ENCODE data around the gene LIN9.
A peak's percentile ranks its signal among the peaks of the same experiment; 100 is the strongest.

The LIN9 gene

DNA sequence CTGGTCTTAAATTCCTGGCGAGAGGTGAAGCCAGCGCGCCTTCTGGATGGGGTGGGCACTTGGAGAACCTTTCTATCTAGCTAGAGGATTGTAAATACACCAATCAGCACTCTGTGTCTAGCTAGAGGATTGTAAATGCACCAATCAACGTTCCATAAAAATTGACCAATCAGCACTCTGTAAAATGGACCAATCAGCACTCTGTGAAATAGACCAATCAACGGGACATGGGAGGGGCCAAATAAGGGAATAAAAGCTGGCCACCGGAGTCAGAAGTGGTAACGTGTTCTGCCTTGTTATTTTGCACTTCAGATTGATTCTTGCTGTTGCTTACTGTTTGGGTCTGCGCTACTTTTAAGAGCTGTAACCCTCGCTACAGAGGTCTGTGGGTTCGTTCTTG, 12.0 kb upstream of the LIN9 start:
- Histone ChIP-seq H3K36me3 (ENCODE audit: insufficient read depth, insufficient read length, low read length) (no peaks in the 10 kb centered on the region), H3K27me3 (ENCODE audit: insufficient read depth, insufficient read length) (no peaks in the 10 kb centered on the region), H3K4me3 (ENCODE audit: insufficient read length, low read depth) (no peak overlapping the region), H3K4me1 (ENCODE audit: insufficient read depth, insufficient read length) (no peaks in the 10 kb centered on the region), H3K9me3 (ENCODE audit: insufficient read depth, low read length) (peaks cover 10% of the 10 kb centered on the region; the same call in 1 of the 2 replicates), H3K9ac (ENCODE audit: insufficient read length, low read depth) (no peak overlapping the region)
- DNase-seq (ENCODE audit: low read depth, low spot score) = no peak
- no peak for TF ChIP-seq SUZ12 (IDR thresholded peaks at IDR 0.05; ENCODE audit: extremely low read depth, insufficient read depth, insufficient read length)
- no peak for TF ChIP-seq ZNF274 (IDR thresholded peaks at IDR 0.05; ENCODE audit: low read depth, low read length)
- TF ChIP-seq YY1 (IDR thresholded peaks at IDR 0.05; ENCODE audit: insufficient read depth, insufficient read length) = no peak

GRCh38 chr1:226318471-226318870, 9.5 kb upstream of the LIN9 start:
- DNase-seq (ENCODE audit: low read depth, low spot score) = no peak

DNA sequence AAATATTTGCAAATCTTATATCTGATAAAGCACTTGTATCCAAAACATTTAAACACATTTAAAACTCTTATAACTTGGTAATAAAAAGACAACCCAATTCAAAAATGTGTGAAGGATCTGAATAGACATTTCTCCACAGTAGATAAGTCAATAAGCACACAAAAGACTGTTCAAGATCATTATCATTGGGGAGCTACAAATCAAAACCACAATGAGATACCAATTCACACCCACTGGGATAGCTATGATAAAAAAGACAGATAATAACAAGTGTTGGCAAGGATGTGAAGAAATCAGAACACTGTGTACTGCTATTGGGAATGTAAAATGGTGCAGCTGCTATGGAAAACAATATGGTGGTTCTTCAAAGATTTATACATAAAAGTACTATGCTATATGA, 5.1 kb upstream of the LIN9 start:
- H3K4me1 ChIP-seq (ENCODE audit: insufficient read depth, insufficient read length) = peaks cover 6% of the 10 kb centered on the region
- no peak overlapping the region for H3K4me3 ChIP-seq (ENCODE audit: insufficient read length, low read depth)
- TF ChIP-seq ZNF274 (IDR thresholded peaks at IDR 0.05; ENCODE audit: low read depth, low read length) (no peak), YY1 (IDR thresholded peaks at IDR 0.05; ENCODE audit: insufficient read depth, insufficient read length) (no peak), SUZ12 (IDR thresholded peaks at IDR 0.05; ENCODE audit: extremely low read depth, insufficient read depth, insufficient read length) (no peak)
- no peaks in the 10 kb centered on the region for H3K9me3 ChIP-seq (ENCODE audit: insufficient read depth, low read length)
- H3K9ac ChIP-seq (ENCODE audit: insufficient read length, low read depth) = no peak overlapping the region
- no peaks in the 10 kb centered on the region for H3K36me3 ChIP-seq (ENCODE audit: insufficient read depth, insufficient read length, low read length)
- no peak for DNase-seq (ENCODE audit: low read depth, low spot score)
- peaks cover 14% of the 10 kb centered on the region for H3K27me3 ChIP-seq (ENCODE audit: insufficient read depth, insufficient read length)

More at GRCh38 chr1:226318471-226318870, 9.5 kb upstream of the LIN9 start:
- Histone ChIP-seq H3K36me3 (ENCODE audit: insufficient read depth, insufficient read length, low read length) (no peaks in the 10 kb centered on the region), H3K4me3 (ENCODE audit: insufficient read length, low read depth) (no peak overlapping the region), H3K27me3 (ENCODE audit: insufficient read depth, insufficient read length) (no peaks in the 10 kb centered on the region), H3K9me3 (ENCODE audit: insufficient read depth, low read length) (peaks cover 10% of the 10 kb centered on the region; the same call in 1 of the 2 replicates), H3K9ac (ENCODE audit: insufficient read length, low read depth) (no peak overlapping the region), H3K4me1 (ENCODE audit: insufficient read depth, insufficient read length) (no peaks in the 10 kb centered on the region)
- TF ChIP-seq SUZ12 (IDR thresholded peaks at IDR 0.05; ENCODE audit: extremely low read depth, insufficient read depth, insufficient read length) = no peak
- TF ChIP-seq YY1 (IDR thresholded peaks at IDR 0.05; ENCODE audit: insufficient read depth, insufficient read length) = no peak
- no peak for TF ChIP-seq ZNF274 (IDR thresholded peaks at IDR 0.05; ENCODE audit: low read depth, low read length)

DNA sequence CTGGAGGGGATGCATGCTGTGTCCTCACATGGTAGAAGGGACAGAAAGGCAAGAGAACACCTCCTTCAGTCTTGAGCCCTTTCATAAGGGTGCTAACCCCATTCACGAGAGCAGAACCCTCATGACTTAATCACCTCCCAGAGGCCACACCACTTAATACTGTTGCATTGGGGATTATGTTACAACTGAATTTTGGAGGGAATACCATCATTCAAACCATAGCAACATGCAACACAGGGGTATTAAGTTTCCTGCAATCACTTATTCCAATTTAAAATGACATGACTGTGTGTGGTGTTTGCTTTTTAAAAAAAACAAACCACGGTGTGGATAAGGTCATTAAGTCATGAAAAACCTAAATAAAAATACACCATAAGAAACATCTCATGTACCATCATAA, 3.1 kb upstream of the LIN9 start:
- no peak for DNase-seq (ENCODE audit: low read depth, low spot score)
- Histone ChIP-seq H3K9me3 (ENCODE audit: insufficient read depth, low read length) (no peaks in the 10 kb centered on the region), H3K9ac (ENCODE audit: insufficient read length, low read depth) (no peak overlapping the region), H3K36me3 (ENCODE audit: insufficient read depth, insufficient read length, low read length) (no peaks in the 10 kb centered on the region), H3K27me3 (ENCODE audit: insufficient read depth, insufficient read length) (peaks cover 14% of the 10 kb centered on the region), H3K4me1 (ENCODE audit: insufficient read depth, insufficient read length) (peaks cover 6% of the 10 kb centered on the region), H3K4me3 (ENCODE audit: insufficient read length, low read depth) (no peak overlapping the region)
- TF ChIP-seq SUZ12 (IDR thresholded peaks at IDR 0.05; ENCODE audit: extremely low read depth, insufficient read depth, insufficient read length) (no peak), ZNF274 (IDR thresholded peaks at IDR 0.05; ENCODE audit: low read depth, low read length) (no peak), YY1 (IDR thresholded peaks at IDR 0.05; ENCODE audit: insufficient read depth, insufficient read length) (no peak)

DNA sequence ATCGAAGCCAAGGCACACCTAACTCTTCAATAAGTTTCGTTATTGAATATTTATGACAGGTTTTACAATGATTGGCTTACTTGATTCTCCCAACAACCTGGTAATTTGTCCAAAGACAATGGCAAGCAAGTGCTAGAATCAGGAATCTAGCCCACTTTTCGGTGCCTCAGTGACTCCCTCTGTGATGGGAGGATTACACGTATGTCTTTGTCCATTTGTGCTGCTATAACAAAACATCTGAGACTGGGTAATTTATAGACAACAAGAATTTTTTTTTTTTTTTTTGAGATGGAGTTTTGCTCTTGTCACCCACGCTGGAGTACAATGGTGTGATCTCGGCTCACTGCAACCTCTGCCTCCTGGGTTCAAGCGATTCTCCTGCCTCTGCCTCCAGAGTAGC, 2.4 kb upstream of the LIN9 start:
- no peak for DNase-seq (ENCODE audit: low read depth, low spot score)
- H3K9ac ChIP-seq (ENCODE audit: insufficient read length, low read depth) = no peak overlapping the region
- no peaks in the 10 kb centered on the region for H3K9me3 ChIP-seq (ENCODE audit: insufficient read depth, low read length)
- peaks cover 6% of the 10 kb centered on the region for H3K4me1 ChIP-seq (ENCODE audit: insufficient read depth, insufficient read length)
- no peak overlapping the region for H3K4me3 ChIP-seq (ENCODE audit: insufficient read length, low read depth)
- H3K36me3 ChIP-seq (ENCODE audit: insufficient read depth, insufficient read length, low read length) = no peaks in the 10 kb centered on the region
- peaks cover 14% of the 10 kb centered on the region for H3K27me3 ChIP-seq (ENCODE audit: insufficient read depth, insufficient read length)
- TF ChIP-seq SUZ12 (IDR thresholded peaks at IDR 0.05; ENCODE audit: extremely low read depth, insufficient read depth, insufficient read length) (no peak), ZNF274 (IDR thresholded peaks at IDR 0.05; ENCODE audit: low read depth, low read length) (no peak), YY1 (IDR thresholded peaks at IDR 0.05; ENCODE audit: insufficient read depth, insufficient read length) (no peak)

DNA sequence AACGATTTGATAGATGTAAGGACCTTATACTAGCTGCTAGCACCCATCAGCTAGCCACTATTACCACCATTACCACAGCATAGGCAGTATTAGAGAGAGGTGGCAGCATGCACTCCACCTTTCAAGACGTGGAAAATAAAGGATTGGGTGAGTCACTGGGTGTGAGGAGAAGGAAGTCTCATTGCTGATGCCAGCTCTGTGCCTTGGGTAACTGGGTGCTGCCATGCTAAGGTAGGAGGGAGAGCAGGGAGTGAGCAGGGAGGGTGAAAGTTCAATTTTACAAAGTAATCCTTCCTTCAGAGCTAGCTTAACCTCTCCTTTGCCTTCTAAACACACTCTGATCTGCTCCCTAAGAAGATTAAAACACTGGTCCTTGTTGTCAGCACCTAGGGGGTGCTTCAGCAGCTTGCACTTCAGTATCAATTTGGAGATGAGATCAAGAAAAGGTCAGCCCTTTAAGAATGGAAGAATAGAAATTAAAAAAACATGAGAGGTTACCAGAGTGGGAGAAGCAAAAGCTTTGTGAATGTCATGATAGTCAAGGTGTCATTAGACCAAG, 1.8 kb upstream of the LIN9 start:
- Histone ChIP-seq H3K27me3 (ENCODE audit: insufficient read depth, insufficient read length) (peaks cover 14% of the 10 kb centered on the region), H3K9me3 (ENCODE audit: insufficient read depth, low read length) (no peaks in the 10 kb centered on the region), H3K4me3 (ENCODE audit: insufficient read length, low read depth) (no peak overlapping the region), H3K36me3 (ENCODE audit: insufficient read depth, insufficient read length, low read length) (no peaks in the 10 kb centered on the region), H3K4me1 (ENCODE audit: insufficient read depth, insufficient read length) (peaks cover 6% of the 10 kb centered on the region), H3K9ac (ENCODE audit: insufficient read length, low read depth) (no peak overlapping the region)
- TF ChIP-seq YY1 (IDR thresholded peaks at IDR 0.05; ENCODE audit: insufficient read depth, insufficient read length) = no peak
- no peak for TF ChIP-seq ZNF274 (IDR thresholded peaks at IDR 0.05; ENCODE audit: low read depth, low read length)
- TF ChIP-seq SUZ12 (IDR thresholded peaks at IDR 0.05; ENCODE audit: extremely low read depth, insufficient read depth, insufficient read length) = no peak
- no peak for DNase-seq (ENCODE audit: low read depth, low spot score)

DNA sequence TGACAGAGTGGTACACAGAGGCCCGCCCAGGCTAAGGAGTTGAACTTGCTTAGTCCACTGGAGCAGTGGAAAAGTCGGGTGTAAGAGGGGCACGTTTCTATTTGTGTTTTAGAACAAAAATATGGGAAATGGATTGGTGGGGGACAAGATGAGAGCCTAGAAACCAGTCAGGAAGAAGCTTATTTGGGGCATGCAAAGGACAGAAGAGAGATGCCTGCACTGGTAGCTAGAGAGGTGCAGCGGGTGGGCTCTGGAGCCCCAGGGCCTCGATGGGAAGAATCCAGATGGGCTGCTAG, 1.2 kb upstream of the LIN9 start:
- H3K9ac ChIP-seq (ENCODE audit: insufficient read length, low read depth) = peak overlapping the region; percentile 98
- peak; percentile 11 for DNase-seq (ENCODE audit: low read depth, low spot score)
- H3K4me3 ChIP-seq (ENCODE audit: insufficient read length, low read depth) = peak overlapping the region; percentile 97
- peaks cover 8% of the 10 kb centered on the region for H3K4me1 ChIP-seq (ENCODE audit: insufficient read depth, insufficient read length)
- H3K9me3 ChIP-seq (ENCODE audit: insufficient read depth, low read length) = no peaks in the 10 kb centered on the region
- H3K36me3 ChIP-seq (ENCODE audit: insufficient read depth, insufficient read length, low read length) = no peaks in the 10 kb centered on the region
- peaks cover 14% of the 10 kb centered on the region for H3K27me3 ChIP-seq (ENCODE audit: insufficient read depth, insufficient read length)
- TF ChIP-seq ZNF274 (IDR thresholded peaks at IDR 0.05; ENCODE audit: low read depth, low read length) = no peak
- no peak for TF ChIP-seq SUZ12 (IDR thresholded peaks at IDR 0.05; ENCODE audit: extremely low read depth, insufficient read depth, insufficient read length)
- no peak for TF ChIP-seq YY1 (IDR thresholded peaks at IDR 0.05; ENCODE audit: insufficient read depth, insufficient read length)

Measured in NT2/D1 (cell line).